HG03520 (cell line): ENCODE data around the gene VEGFA.

Experiments used
- ATAC-seq: cut with Tn5 transposase; IDR thresholded peaks from one replicate; pipeline ENCODE4 v1.9.1; 2021; ENCODE audit warnings: mild to moderate bottlenecking, moderate library complexity; ENCODE audit not compliant: unreplicated experiment

Gene VEGFA

GRCh38 chr6:43784049-43784855 is 14.2 kb downstream of the VEGFA start:
- no peak for ATAC-seq

- ATAC-seq: no peak
Observed at GRCh38 chr6:43785220-43785752, 15.3 kb downstream of the VEGFA start.

- ATAC-seq: no peak
Observed at GRCh38 chr6:43785904-43786303, 15.9 kb downstream of the VEGFA start.

GRCh38 chr6:43786664-43787329 is 16.8 kb downstream of the VEGFA start:
- ATAC-seq: no peak

- no peak for ATAC-seq
Observed at GRCh38 chr6:43788301-43788700, 18.3 kb downstream of the VEGFA start.

GRCh38 chr6:43789447-43789846 is 19.4 kb downstream of the VEGFA start:
- ATAC-seq: no peak

GRCh38 chr6:43790031-43790430 is 20.0 kb downstream of the VEGFA start:
- ATAC-seq: no peak

GRCh38 chr6:43791745-43792422 is 21.9 kb downstream of the VEGFA start:
- no peak for ATAC-seq

- ATAC-seq: no peak
Observed at GRCh38 chr6:43793154-43793874, 23.3 kb downstream of the VEGFA start.

GRCh38 chr6:43793875-43794242 is 23.8 kb downstream of the VEGFA start:
- no peak for ATAC-seq

- no peak for ATAC-seq
Observed at GRCh38 chr6:43795421-43795820, 25.4 kb downstream of the VEGFA start.

- ATAC-seq: no peak
Observed at GRCh38 chr6:43796168-43796567, 26.2 kb downstream of the VEGFA start.

GRCh38 chr6:43796903-43797890 is 27.2 kb downstream of the VEGFA start:
- ATAC-seq: no peak

GRCh38 chr6:43797919-43798318 is 27.9 kb downstream of the VEGFA start:
- ATAC-seq: no peak

- ATAC-seq: no peak
Observed at GRCh38 chr6:43798688-43799444, 28.9 kb downstream of the VEGFA start.

- no peak for ATAC-seq
Observed at GRCh38 chr6:43799551-43800297, 29.7 kb downstream of the VEGFA start.

- ATAC-seq: no peak
Observed at GRCh38 chr6:43800298-43800623, 30.2 kb downstream of the VEGFA start.

- no peak for ATAC-seq
Observed at GRCh38 chr6:43800746-43801494, 30.9 kb downstream of the VEGFA start.
